GM12872 (cell line): ENCODE data around the gene MACF1.

ENCODE experiments used
- TF ChIP-seq, protein P1 (sequence below): IDR thresholded peaks from 3 replicates; pipeline ENCODE4 v1.5.1; 2011; ENCODE audit warnings: low read depth, mild to moderate bottlenecking, low read length, moderate library complexity; ENCODE audit not compliant: insufficient read depth

The MACF1 gene

DNA sequence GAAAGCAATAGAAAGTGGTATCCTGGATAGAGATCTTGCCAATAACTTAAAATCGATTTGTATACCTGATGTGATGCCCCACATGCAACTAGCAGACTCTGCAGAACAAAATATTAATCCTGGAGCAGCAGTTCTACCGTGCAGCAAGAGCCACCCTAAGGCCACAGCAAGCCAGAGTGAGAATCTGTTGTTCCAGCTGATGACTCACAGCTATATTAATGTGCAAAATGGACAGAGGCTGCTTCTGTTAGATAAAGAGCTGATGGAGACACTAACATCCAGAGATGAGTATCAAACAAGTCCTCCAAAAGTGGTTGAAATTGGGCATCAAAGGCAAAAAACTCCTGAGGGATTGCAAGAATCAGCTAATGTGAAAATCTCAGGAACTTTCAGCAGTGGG is 127.8 kb downstream of the MACF1 start:
- TF ChIP-seq, protein P1, sequence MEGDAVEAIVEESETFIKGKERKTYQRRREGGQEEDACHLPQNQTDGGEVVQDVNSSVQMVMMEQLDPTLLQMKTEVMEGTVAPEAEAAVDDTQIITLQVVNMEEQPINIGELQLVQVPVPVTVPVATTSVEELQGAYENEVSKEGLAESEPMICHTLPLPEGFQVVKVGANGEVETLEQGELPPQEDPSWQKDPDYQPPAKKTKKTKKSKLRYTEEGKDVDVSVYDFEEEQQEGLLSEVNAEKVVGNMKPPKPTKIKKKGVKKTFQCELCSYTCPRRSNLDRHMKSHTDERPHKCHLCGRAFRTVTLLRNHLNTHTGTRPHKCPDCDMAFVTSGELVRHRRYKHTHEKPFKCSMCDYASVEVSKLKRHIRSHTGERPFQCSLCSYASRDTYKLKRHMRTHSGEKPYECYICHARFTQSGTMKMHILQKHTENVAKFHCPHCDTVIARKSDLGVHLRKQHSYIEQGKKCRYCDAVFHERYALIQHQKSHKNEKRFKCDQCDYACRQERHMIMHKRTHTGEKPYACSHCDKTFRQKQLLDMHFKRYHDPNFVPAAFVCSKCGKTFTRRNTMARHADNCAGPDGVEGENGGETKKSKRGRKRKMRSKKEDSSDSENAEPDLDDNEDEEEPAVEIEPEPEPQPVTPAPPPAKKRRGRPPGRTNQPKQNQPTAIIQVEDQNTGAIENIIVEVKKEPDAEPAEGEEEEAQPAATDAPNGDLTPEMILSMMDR: no peak

DNA sequence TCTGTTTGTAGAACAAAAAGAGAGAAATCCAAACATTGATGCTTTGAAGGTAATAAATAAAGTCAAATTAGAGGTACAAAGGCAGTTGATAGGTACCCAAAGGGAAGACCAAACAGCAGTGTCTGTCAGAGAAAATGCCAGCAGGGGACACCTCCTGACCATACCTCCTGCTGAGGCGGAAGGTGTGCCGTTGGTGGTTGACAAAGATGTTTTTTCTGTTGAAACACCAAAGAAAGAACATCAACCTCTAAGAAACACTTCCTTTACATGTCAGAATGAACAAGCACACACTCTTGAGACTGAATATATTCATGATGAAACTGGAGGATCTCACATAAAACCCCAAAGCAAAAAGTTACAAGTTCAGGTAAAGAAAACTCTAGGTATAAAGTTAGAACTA is 128.3 kb downstream of the MACF1 start:
- TF ChIP-seq, protein P1: no peak

DNA sequence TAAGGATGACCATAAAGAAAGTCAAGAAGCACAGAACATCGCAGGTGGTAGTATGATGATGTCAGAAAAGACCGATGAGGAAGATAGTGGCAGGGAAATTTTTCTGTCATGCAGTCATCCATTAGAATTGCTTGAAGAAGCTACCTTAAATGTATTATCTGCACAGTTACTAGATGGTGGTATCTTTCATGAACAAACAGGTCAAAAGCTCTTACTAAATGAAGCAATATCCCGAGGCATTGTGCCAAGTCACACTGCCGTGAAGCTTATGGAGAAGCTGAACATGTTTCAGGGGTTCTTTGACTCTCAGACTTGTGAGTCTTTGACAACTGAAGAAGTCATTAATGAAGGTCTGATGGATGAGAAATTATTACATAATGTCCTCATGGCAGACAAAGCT is 128.8 kb downstream of the MACF1 start:
- TF ChIP-seq, protein P1: no peak

DNA sequence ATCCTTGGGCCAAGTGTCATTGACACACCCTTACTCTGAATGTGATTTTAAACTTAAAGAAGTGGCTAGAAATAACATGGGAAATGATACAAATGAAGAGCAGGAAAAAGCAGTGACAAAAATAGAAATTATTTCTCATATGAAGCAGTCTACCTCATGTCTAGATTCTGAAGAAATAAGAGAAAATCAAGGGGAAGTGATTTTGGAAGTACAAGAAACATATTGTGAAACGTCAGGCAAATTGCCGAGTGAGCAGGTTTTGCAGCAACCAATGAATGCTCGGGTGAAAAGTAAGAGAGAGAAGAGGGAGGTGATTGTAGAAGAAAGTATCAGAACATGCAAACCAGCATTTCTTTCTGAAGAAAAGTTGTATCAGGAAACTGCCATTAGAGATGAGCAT is 130.7 kb downstream of the MACF1 start:
- TF ChIP-seq, protein P1: no peak

DNA sequence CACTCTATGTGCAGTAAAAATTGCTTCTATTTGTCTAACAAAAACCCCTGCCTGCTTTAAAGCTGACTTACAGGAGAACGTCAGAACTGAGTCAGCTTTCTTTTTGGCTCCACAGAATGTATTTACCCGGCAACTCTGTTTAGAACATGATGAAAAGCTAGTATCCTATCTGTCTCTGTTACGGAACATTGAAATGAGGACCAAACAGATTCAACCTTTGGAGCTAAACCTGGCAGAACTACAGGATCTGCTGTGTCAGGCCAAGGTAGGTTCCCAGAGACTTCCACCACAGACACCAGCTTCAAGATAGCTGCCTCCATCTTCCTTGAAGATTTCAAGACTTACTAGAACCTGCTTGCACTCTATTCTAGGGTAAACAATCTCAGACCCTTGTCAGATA is 132.6 kb downstream of the MACF1 start:
- TF ChIP-seq, protein P1: no peak

DNA sequence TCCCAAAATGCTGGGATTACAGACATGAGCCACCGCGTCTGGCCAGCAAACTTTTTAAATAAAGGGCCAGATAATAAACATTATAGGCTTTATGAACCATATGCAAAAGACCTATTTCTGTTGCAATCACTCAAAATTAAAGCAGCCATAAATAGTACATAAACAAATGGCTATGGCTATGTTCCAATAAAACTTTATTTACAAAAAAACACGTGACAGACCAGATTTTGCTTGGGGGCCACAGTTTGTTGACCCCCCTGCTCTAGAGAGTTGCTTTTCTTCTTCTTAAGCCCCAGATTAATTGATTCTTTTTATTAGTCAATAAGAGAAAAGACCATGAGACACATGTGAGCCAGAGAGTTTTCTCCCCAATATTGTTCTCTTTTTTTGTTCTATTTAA is 138.3 kb downstream of the MACF1 start:
- TF ChIP-seq, protein P1: no peak

DNA sequence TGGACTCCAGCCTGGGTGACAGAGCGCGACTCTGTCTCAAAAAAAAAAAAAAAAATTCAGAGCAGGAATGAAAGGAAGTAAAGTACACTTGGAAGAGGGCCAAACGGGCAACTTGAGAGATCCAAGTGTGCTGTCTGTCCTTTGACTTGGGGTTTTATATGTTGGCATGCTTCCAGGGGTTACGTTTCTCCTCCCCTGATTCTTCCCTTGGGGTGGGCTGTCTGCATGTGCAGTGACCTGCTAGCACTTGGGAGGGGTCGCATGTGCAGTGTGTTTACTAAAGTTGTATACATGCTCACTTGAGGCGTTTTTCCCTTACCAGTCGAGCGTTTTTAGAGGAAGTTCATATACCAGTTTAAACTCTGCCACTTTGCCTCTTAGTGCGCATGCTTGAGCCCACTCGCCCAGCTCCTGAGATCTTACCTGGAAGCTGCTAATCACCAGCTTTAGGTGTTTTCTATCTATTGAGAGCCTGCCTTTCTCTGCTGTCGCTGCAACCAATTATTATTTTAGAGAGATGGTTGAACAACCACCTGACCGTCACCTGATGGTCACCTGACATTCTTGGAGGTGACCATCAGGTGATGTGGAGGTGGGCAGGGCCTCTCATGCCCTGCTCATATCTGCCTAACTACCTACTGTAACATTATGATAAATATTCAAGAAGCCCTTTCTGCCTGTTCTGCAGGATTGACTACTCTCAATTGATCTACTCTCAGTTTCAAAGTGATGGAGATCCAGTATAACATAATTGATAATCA is 140.1 kb downstream of the MACF1 start:
- TF ChIP-seq, protein P1: no peak

DNA sequence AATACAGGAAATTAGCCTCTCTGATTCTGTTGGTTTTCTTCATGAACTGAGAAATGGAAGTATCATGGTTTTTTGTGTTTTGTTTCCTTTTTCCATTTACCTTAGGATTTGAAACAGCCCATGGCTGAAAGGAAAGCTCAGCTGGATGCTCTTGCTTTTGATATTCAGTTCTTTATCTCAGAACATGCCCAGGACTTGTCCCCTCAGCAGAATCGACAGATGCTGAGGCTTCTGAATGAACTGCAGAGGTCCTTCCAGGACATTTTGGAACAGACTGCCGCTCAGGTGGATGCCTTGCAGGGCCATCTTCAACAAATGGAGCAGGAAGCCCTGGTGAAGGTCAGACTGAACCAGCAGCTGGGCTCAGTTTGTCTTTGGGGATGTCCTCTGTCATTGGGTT is 142.4 kb downstream of the MACF1 start:
- TF ChIP-seq, protein P1: no peak
